CD4-positive, alpha-beta T cell (primary cell): ENCODE measurements around the gene AGPAT3. TPM values are rescaled to one million over a fixed set of nuclear protein-coding genes. Genes with fewer than 3 reads are reported as not detected.

Source experiments
- ATAC-seq: fragments of 200-7000 bp; cut with Tn5 transposase; one replicate; pipeline ENCODE4 v1.10.0; 2022; ENCODE audit warnings: mild to moderate bottlenecking; ENCODE audit not compliant: poor library complexity
- CTCF ChIA-PET: fragments of 350-600 bp; sonication (Branson Sonifier 250); formaldehyde crosslinking; loops from one replicate; lab custom pipeline; 2021; ENCODE audit warnings: antibody characterized with exemption, inconsistent platforms; lab: Charles Lee
- POLR2A ChIA-PET: fragments of 350-600 bp; sonication (Branson Sonifier 250); formaldehyde crosslinking; loops from one replicate; lab custom pipeline; 2021; ENCODE audit warnings: antibody characterized with exemption, inconsistent platforms; lab: Charles Lee
- DNase-seq, 14 experiments: peaks; one replicate each; pipeline ENCODE4 v3.0.0-alpha.2; 2013 to 2020; ENCODE audit warnings: mixed read lengths in 2 of 14
- H3K27ac ChIP-seq, 2 donors: one replicate each; pipeline versions ENCODE4 v1.5.1 to v1.7.0; 2013; ENCODE audit warnings: low read length in 2 of 2, low read depth in 1 of 2, mild to moderate bottlenecking in 1 of 2
- H3K27me3 ChIP-seq, 2 experiments: 1 replicate in 1 of 2; 2 replicates in 1 of 2; pipeline versions ENCODE4 v1.6.1 to v1.7.0; 2013; ENCODE audit warnings: low read length in 2 of 2, control low read depth in 1 of 2, mild to moderate bottlenecking in 1 of 2, moderate library complexity in 1 of 2; ENCODE audit not compliant: insufficient read depth in 2 of 2, control insufficient read depth in 1 of 2
- H3K36me3 ChIP-seq: one replicate; pipeline ENCODE4 v1.6.1; 2013; ENCODE audit warnings: low read length, control low read depth; ENCODE audit not compliant: insufficient read depth
- H3K4me1 ChIP-seq: one replicate; pipeline ENCODE4 v1.6.1; 2013; ENCODE audit warnings: low read length, control low read depth; ENCODE audit not compliant: insufficient read depth
- H3K4me3 ChIP-seq: one replicate; pipeline ENCODE4 v1.5.1; 2013; ENCODE audit warnings: mild to moderate bottlenecking, low read length, moderate library complexity
- H3K9me3 ChIP-seq, 2 experiments: 1 replicate in 1 of 2; 2 replicates in 1 of 2; pipeline versions ENCODE4 v1.6.1 to v1.7.0; 2013; ENCODE audit warnings: low read length in 2 of 2, mild to moderate bottlenecking in 2 of 2, control low read depth in 1 of 2, moderate library complexity in 1 of 2; ENCODE audit not compliant: control insufficient read depth in 1 of 2, insufficient read depth in 1 of 2
- H3K27ac Mint-ChIP-seq: one replicate; pipeline ENCODE4 v1.8.0; 2020; ENCODE audit warnings: mixed read lengths
- H3K27me3 Mint-ChIP-seq: one replicate; pipeline ENCODE4 v1.8.0; 2021; ENCODE audit warnings: mixed read lengths
- H3K36me3 Mint-ChIP-seq: one replicate; pipeline ENCODE4 v1.8.0; 2021; ENCODE audit warnings: low read depth, mixed read lengths
- H3K4me1 Mint-ChIP-seq: one replicate; pipeline ENCODE4 v1.8.0; 2021; ENCODE audit warnings: low read depth, mixed read lengths
- H3K4me3 Mint-ChIP-seq: one replicate; pipeline ENCODE4 v1.8.0; 2020; ENCODE audit warnings: mild to moderate bottlenecking, mixed read lengths
- H3K9me3 Mint-ChIP-seq: one replicate; pipeline ENCODE4 v1.8.0; 2020; ENCODE audit warnings: mixed read lengths
- intact Hi-C, 2 experiments: fragments of 100-400 bp; cut with DNase I in 1 of 2; cut with micrococcal nuclease in 1 of 2; formaldehyde crosslinking; loops; one replicate each; pipeline versions ENCODE4 v1.15.1 to v1.9.0; 2023 to 2025; cut with DNase I, micrococcal nuclease
- total RNA-seq, 174 experiments: library from RNA in 2 of 174; stranded (reverse) in 2 of 174; gene quantifications; one replicate each; pipeline ENCODE4 v1.2.3 and lab custom pipeline; 2021 to 2026
- TF ChIP-seq, protein P1 (sequence below): fragments of 200-600 bp; IDR thresholded peaks from one replicate; pipeline ENCODE4 v1.8.0; 2022; ENCODE audit warnings: antibody characterized with exemption, mild to moderate bottlenecking

AGPAT3 gene
- total RNA-seq, 2 experiments from 2014 or later: 40.8 to 43.4 TPM

DNA sequence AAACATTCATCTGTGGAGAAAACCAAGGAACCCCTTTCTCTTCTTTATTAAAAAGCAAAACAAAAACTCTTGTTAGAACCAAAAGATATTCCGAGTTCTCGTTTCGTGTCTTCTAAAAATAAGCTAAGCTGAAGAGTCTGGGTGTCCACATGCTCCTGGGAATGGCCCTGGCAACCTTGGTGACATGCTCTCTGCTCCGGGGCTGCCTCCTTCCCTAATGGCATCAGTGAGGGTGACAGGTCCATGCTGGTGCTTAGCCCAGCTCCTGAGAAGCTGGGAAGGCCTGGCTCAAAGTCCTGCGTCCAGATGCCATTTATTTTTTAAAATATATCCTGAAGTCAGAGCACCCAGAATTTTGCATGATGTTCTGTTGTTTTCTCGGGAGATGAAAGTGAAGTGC, 122.5 kb downstream of the AGPAT3 start:
- intact Hi-C loops: loop anchor here in 1 of 2 experiments (10.0 kb wide), 1 partner anchor 47 kb away; no protein-coding TSS in a partner anchor
- no peak overlapping the region for H3K27ac ChIP-seq
- H3K9me3 ChIP-seq: no peaks in the 10 kb centered on the region
- H3K36me3 Mint-ChIP-seq: peaks cover 8% of the 10 kb centered on the region
- H3K4me1 Mint-ChIP-seq: peaks cover 20% of the 10 kb centered on the region
- ChIA-PET POLR2A (no interaction called here), CTCF (no interaction called here)
- no peak for DNase-seq
- no peak overlapping the region for H3K4me3 ChIP-seq
- no peak for ATAC-seq
- no peaks in the 10 kb centered on the region for H3K27me3 Mint-ChIP-seq
- no peaks in the 10 kb centered on the region for H3K36me3 ChIP-seq
- H3K27ac Mint-ChIP-seq: no peak overlapping the region
- no peaks in the 10 kb centered on the region for H3K27me3 ChIP-seq
- H3K4me1 ChIP-seq: peaks cover 7% of the 10 kb centered on the region
- TF ChIP-seq, protein P1, sequence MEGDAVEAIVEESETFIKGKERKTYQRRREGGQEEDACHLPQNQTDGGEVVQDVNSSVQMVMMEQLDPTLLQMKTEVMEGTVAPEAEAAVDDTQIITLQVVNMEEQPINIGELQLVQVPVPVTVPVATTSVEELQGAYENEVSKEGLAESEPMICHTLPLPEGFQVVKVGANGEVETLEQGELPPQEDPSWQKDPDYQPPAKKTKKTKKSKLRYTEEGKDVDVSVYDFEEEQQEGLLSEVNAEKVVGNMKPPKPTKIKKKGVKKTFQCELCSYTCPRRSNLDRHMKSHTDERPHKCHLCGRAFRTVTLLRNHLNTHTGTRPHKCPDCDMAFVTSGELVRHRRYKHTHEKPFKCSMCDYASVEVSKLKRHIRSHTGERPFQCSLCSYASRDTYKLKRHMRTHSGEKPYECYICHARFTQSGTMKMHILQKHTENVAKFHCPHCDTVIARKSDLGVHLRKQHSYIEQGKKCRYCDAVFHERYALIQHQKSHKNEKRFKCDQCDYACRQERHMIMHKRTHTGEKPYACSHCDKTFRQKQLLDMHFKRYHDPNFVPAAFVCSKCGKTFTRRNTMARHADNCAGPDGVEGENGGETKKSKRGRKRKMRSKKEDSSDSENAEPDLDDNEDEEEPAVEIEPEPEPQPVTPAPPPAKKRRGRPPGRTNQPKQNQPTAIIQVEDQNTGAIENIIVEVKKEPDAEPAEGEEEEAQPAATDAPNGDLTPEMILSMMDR: no peak
- no peaks in the 10 kb centered on the region for H3K9me3 Mint-ChIP-seq
- no peak overlapping the region for H3K4me3 Mint-ChIP-seq

DNA sequence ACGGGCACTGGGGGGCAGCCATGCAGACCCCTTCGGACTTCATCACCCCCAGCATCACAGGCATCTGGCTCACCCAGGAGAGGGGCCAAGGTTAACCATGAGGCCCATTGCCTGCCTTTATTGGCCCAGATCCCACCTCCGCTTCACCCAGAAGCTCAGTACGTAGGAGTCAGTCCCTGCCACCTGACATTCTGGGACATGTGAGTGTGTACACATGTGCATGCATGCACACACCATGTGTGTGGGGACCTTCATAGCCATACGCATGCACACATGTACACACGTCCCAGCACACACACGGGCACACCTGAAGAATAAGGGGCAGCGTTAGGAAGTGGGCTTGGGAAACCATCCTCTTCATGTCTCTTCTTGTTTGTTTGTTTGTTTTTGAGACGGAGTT, 123.0 kb downstream of the AGPAT3 start:
- Histone ChIP-seq H3K9me3 (no peaks in the 10 kb centered on the region), H3K27me3 (no peaks in the 10 kb centered on the region), H3K4me3 (no peak overlapping the region), H3K27ac (no peak overlapping the region), H3K36me3 (no peaks in the 10 kb centered on the region), H3K4me1 (peaks cover 7% of the 10 kb centered on the region)
- DNase-seq (no peak), ATAC-seq (no peak)
- intact Hi-C loops: loop anchor here in 1 of 2 experiments (10.0 kb wide), 1 partner anchor 47 kb away; no protein-coding TSS in a partner anchor
- Mint-ChIP-seq H3K9me3 (no peaks in the 10 kb centered on the region), H3K4me1 (peaks cover 20% of the 10 kb centered on the region), H3K27me3 (no peaks in the 10 kb centered on the region), H3K36me3 (peaks cover 8% of the 10 kb centered on the region), H3K27ac (no peak overlapping the region), H3K4me3 (no peak overlapping the region)
- POLR2A ChIA-PET: no interaction called here
- TF ChIP-seq, protein P1: no peak
- CTCF ChIA-PET: no interaction called here

DNA sequence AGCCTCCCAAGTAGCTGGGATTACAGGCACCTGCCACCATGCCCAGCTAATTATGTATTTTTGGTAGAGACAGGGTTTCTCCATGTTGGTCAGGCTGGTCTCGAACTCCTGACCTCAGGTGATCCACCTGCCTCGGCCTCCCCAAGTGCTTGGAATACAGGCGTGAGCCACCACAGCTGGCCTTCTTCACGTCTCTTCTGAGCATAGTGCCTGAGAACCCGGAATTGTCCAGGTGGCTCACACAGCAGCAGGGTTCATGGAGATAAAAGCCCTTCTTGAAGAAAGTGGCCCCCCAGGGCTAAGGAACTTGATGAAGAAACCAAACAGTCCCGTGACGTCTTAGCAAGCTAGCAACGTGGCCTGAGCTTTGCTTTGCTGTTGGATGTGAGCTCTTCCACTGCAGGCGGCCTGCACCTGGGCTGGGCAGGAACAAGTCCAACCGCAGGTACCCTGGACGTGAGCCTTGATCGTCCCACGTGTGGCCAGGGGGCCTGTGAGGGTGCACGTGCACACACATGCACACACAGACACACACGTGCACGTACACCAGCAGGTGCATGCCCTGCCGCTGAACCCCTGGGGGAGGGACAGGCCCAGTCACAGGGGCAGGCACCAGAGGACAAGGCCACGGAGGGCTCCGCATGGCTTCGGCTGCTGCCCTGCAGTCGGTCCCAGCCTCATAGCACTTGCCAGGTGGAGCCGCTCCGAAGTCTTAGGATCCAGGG, 123.6 kb downstream of the AGPAT3 start:
- no peak overlapping the region for H3K27ac Mint-ChIP-seq
- ChIA-PET CTCF (no interaction called here), POLR2A (no interaction called here)
- Histone ChIP-seq H3K36me3 (no peaks in the 10 kb centered on the region), H3K4me3 (no peak overlapping the region), H3K27ac (no peak overlapping the region), H3K9me3 (no peaks in the 10 kb centered on the region), H3K27me3 (no peaks in the 10 kb centered on the region), H3K4me1 (peaks cover 7% of the 10 kb centered on the region)
- DNase-seq (no peak), ATAC-seq (no peak)
- intact Hi-C loops: loop anchor here in 1 of 2 experiments (10.0 kb wide), 1 partner anchor 46 kb away; no protein-coding TSS in a partner anchor
- H3K36me3 Mint-ChIP-seq: peaks cover 6% of the 10 kb centered on the region
- TF ChIP-seq, protein P1: no peak
- no peak overlapping the region for H3K4me3 Mint-ChIP-seq
- no peaks in the 10 kb centered on the region for H3K27me3 Mint-ChIP-seq
- peaks cover 20% of the 10 kb centered on the region for H3K4me1 Mint-ChIP-seq
- no peaks in the 10 kb centered on the region for H3K9me3 Mint-ChIP-seq
